Chondrocyte (in vitro differentiated cells): ENCODE data around the gene BAIAP2. TPM values are rescaled to one million over a fixed set of nuclear protein-coding genes. Genes with fewer than 3 reads are reported as not detected.

ENCODE experiments used
- DNase-seq: peaks from one replicate; pipeline ENCODE4 v3.0.0; 2021; ENCODE audit warnings: mixed read lengths, low spot score
- H3K27ac Mint-ChIP-seq: one replicate; pipeline ENCODE4 v1.8.0; 2021; ENCODE audit warnings: mild to moderate bottlenecking, moderate library complexity, mixed read lengths; ENCODE audit not compliant: unreplicated experiment
- H3K27me3 Mint-ChIP-seq: 2 replicates; pipeline ENCODE4 v1.8.0; 2021; ENCODE audit warnings: low read depth, mixed read lengths
- H3K36me3 Mint-ChIP-seq: 2 replicates; pipeline ENCODE4 v1.8.0; 2021; ENCODE audit warnings: low read depth, mixed read lengths
- H3K4me1 Mint-ChIP-seq: 2 replicates; pipeline ENCODE4 v1.8.0; 2021; ENCODE audit warnings: low read depth, mild to moderate bottlenecking, mixed read lengths
- H3K4me3 Mint-ChIP-seq: one replicate; pipeline ENCODE4 v1.8.0; 2021; ENCODE audit warnings: mild to moderate bottlenecking, moderate library complexity, mixed read lengths; ENCODE audit not compliant: unreplicated experiment
- H3K9me3 Mint-ChIP-seq: 2 replicates; pipeline ENCODE4 v1.8.0; 2021; ENCODE audit warnings: low read depth, mixed read lengths
- total RNA-seq: library from RNA; stranded (reverse); gene quantifications from 3 replicates; pipeline ENCODE4 v1.2.1, GENCODE V29; 2021
- TF ChIP-seq, protein P1 (sequence below): fragments of 200-600 bp; sonication (generic); IDR thresholded peaks from 2 replicates; pipeline ENCODE4 v1.5.0; 2021; ENCODE audit warnings: antibody characterized with exemption, mild to moderate bottlenecking, moderate library complexity

Gene BAIAP2
- total RNA-seq, 1 donor from 2014 or later: 29.5 TPM

DNA sequence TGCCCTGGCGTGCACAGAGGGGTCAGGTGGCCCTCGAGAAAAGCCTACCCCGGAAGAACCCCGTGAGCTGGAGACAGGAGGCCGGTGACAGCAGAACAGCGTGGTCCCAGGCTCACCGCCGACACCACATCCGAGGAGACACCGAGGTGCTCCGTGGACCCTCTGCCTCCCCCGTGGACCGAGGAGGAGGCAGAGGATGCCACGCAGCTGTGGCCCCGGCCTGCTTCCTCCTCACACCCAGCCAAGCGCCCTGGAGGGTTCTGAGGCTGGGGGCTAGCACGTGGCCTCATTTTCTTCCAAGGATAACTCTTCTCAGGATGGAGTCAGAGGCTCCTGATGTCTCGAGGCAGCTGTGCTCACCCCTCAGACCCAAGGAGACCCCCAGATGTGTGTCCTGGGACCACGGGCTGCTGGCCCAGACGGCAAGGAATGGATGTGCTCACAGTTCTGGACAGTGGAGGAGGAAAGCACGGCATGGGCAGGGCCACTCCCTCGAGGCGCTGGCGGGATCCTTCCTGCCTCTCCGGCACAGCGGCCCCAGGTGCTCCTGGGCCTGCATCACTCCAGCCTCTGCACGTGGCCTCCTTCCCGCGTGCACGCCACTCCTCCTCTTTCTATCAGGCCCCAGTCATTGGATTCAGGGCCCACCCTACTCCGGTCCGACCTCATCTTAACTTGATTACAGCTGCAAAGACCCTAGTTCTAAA lies 125.9 kb downstream of the BAIAP2 start:
- no peaks in the 10 kb centered on the region for H3K27me3 Mint-ChIP-seq
- no peak overlapping the region for H3K4me3 Mint-ChIP-seq
- TF ChIP-seq, protein P1, sequence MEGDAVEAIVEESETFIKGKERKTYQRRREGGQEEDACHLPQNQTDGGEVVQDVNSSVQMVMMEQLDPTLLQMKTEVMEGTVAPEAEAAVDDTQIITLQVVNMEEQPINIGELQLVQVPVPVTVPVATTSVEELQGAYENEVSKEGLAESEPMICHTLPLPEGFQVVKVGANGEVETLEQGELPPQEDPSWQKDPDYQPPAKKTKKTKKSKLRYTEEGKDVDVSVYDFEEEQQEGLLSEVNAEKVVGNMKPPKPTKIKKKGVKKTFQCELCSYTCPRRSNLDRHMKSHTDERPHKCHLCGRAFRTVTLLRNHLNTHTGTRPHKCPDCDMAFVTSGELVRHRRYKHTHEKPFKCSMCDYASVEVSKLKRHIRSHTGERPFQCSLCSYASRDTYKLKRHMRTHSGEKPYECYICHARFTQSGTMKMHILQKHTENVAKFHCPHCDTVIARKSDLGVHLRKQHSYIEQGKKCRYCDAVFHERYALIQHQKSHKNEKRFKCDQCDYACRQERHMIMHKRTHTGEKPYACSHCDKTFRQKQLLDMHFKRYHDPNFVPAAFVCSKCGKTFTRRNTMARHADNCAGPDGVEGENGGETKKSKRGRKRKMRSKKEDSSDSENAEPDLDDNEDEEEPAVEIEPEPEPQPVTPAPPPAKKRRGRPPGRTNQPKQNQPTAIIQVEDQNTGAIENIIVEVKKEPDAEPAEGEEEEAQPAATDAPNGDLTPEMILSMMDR: no peak
- DNase-seq: no peak
- H3K27ac Mint-ChIP-seq: no peak overlapping the region
- no peaks in the 10 kb centered on the region for H3K9me3 Mint-ChIP-seq
- no peaks in the 10 kb centered on the region for H3K36me3 Mint-ChIP-seq
- no peaks in the 10 kb centered on the region for H3K4me1 Mint-ChIP-seq

DNA sequence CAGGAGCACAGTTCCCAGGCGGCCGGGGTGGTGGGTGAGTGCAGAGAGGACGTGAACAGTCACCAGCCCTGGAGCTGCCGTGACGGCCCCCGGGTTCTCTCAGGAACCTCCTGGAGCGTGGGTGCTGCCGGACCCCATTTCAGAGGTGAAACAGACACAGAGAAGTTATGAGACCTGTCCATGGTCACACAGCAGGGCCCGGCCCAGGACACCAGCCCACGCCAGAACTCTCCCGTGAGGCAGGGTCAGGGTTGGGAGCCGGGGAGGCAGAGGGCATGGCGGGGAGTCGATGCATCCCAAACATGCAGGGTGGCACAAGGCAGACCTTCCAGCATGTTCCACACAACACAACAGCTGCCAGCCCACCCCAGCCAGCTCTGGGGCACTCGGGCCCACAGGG lies 126.6 kb downstream of the BAIAP2 start:
- no peak overlapping the region for H3K4me3 Mint-ChIP-seq
- TF ChIP-seq, protein P1: no peak
- H3K36me3 Mint-ChIP-seq: no peaks in the 10 kb centered on the region
- no peaks in the 10 kb centered on the region for H3K4me1 Mint-ChIP-seq
- H3K27me3 Mint-ChIP-seq: no peaks in the 10 kb centered on the region
- no peaks in the 10 kb centered on the region for H3K9me3 Mint-ChIP-seq
- H3K27ac Mint-ChIP-seq: no peak overlapping the region
- no peak for DNase-seq

DNA sequence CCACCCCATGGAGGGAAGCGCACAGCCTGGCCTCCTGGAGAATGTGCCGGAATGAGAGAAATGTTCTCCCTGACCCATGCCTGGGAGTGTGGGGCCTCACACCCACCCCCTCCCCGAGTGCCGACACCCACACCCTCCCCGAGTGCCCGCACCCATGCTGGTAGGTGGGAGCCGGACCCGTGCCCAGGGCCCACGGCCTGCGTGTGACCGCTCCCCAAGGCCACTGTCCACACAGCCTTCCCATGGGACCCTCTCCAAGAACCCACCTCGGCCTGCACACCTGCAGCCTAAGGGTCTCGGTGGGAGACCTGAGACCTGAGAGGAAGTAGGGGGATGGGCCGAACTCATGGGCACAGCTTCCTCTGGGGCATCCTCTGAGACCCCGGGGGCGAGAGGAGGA lies 127.0 kb downstream of the BAIAP2 start:
- H3K27ac Mint-ChIP-seq: no peak overlapping the region
- no peaks in the 10 kb centered on the region for H3K27me3 Mint-ChIP-seq
- H3K36me3 Mint-ChIP-seq: no peaks in the 10 kb centered on the region
- no peak overlapping the region for H3K4me3 Mint-ChIP-seq
- no peaks in the 10 kb centered on the region for H3K9me3 Mint-ChIP-seq
- H3K4me1 Mint-ChIP-seq: no peaks in the 10 kb centered on the region
- TF ChIP-seq, protein P1: no peak
- no peak for DNase-seq

DNA sequence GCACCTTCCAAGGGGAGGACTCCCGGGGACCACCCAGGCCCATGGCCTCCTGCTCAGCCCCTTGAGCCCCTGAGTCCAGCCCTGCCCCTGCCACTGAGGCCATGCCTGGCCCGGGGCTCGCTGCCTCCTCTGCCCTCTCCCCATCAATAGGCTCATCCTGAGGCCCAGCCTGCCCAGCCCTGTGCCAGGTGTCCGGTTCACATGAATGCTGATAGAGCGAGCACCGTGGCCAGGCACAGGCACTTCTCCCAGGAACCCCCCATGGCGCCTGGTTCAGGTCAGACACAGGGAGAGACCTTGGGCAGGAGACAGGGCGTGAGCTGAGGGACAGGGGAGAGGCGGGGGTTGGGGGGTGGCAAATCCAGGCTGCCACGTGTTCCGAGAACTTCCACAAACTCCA lies 127.5 kb downstream of the BAIAP2 start:
- Mint-ChIP-seq H3K9me3 (no peaks in the 10 kb centered on the region), H3K36me3 (no peaks in the 10 kb centered on the region), H3K4me1 (no peaks in the 10 kb centered on the region), H3K27me3 (peaks cover 3% of the 10 kb centered on the region), H3K4me3 (no peak overlapping the region), H3K27ac (no peak overlapping the region)
- no peak for DNase-seq
- TF ChIP-seq, protein P1: no peak

DNA sequence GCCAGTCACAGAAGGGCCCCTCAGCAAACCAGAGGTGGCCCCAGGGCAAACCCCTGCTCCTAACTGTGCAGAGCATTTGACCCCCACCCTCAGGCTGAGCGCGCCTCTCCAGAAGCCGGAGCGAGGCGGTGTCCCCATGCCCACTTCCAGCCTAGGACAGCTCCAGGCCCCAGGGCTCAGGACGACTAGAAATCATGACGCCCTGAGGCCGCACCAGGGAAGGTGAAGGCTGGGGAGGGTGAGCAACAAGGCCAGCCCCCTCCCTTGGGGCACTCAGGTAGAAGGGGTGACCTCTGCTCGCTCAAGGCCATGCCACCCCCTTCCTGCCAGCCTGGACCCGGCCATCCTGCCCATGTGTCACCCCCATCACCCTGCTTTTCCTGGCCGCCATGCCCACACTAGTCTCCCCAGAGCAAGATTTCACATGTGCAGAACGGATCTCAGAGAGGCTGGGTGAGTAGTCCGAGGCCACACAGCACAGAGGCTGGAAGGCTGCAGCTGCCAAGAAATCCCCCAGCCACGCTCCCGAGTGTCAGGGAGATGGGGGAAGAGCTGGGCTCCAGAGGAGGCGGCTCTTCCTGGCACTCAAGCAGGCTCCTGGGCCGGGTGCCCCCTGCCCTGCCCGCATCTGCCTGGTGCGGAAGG lies 128.2 kb downstream of the BAIAP2 start:
- Mint-ChIP-seq H3K27ac (no peak overlapping the region), H3K4me1 (no peaks in the 10 kb centered on the region), H3K27me3 (peaks cover 3% of the 10 kb centered on the region), H3K4me3 (no peak overlapping the region), H3K9me3 (no peaks in the 10 kb centered on the region), H3K36me3 (no peaks in the 10 kb centered on the region)
- TF ChIP-seq, protein P1: no peak
- no peak for DNase-seq
